ENCODE measurements around the gene VASH2. TPM values are rescaled to one million over a fixed set of nuclear protein-coding genes. Genes with fewer than 3 reads are reported as not detected.
"Not testable (repeated sequence)": the region's sequence is repeated elsewhere in the genome, so short reads cannot be mapped to it uniquely, and the experiment has no call there.

The VASH2 gene
- total RNA-seq, 1 donor from 2014 or later, result 4.2 TPM

DNA sequence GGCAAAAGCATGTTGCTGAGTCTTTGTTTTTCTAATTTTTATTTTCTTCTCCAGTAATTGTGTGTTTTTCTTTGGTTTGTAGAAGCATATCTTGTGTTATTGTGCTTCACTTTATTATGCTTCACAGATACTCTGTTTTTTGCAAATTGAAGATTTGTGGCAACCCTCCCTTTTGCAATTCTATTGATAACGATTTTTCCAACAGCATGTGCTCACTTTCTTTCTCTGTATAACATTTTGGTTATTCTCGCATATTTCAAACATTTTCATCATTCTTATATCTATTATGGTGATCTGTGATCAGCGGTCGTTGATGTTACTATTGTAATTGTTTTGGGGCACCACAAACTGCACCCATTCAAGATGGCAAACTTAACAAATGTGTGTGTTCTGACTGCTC is 69.1 kb downstream of the VASH2 start:
- intact Hi-C loops (cut with DNase I), result no loop called here
- Histone ChIP-seq H3K4me1 (peaks cover 9% of the 10 kb centered on the region), H3K27ac (no peak overlapping the region), H3K9me3 (no peaks in the 10 kb centered on the region), H3K27me3 (no peaks in the 10 kb centered on the region), H3K4me3 (no peak overlapping the region), H3K36me3 (no peaks in the 10 kb centered on the region)
- TF ChIP-seq, protein P1, sequence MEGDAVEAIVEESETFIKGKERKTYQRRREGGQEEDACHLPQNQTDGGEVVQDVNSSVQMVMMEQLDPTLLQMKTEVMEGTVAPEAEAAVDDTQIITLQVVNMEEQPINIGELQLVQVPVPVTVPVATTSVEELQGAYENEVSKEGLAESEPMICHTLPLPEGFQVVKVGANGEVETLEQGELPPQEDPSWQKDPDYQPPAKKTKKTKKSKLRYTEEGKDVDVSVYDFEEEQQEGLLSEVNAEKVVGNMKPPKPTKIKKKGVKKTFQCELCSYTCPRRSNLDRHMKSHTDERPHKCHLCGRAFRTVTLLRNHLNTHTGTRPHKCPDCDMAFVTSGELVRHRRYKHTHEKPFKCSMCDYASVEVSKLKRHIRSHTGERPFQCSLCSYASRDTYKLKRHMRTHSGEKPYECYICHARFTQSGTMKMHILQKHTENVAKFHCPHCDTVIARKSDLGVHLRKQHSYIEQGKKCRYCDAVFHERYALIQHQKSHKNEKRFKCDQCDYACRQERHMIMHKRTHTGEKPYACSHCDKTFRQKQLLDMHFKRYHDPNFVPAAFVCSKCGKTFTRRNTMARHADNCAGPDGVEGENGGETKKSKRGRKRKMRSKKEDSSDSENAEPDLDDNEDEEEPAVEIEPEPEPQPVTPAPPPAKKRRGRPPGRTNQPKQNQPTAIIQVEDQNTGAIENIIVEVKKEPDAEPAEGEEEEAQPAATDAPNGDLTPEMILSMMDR (IDR thresholded peaks at IDR 0.05), result no peak
- TF ChIP-seq POLR2A (IDR thresholded peaks at IDR 0.05) (no peak), POLR2AphosphoS5 (IDR thresholded peaks at IDR 0.05; ENCODE audit: insufficient read depth in 1 of 2, low read depth in 1 of 2) (no peak)
- no peak for DNase-seq (ENCODE audit: extremely low spot score in 2 of 2)

DNA sequence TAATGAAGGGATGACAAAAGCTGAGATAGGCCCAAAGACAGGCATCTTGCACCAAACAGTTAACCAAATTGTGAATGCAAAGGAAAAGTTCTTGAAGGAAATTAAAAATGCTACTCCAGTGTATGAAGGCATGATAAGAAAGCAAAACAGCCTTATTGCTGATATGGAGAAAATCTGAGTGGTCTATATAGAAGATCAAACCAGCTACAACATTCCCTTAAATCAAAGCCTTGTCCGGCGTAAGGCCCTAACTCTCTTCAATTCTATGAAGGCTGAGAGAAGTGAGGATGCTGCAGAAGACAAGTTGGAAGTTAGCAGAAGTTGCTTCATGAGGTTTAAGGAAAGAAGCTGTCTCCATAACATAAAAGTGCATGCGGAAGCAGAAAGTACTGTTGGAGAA is 69.7 kb downstream of the VASH2 start:
- peaks cover 4% of the 10 kb centered on the region for H3K4me1 ChIP-seq
- no peaks in the 10 kb centered on the region for H3K9me3 ChIP-seq
- TF ChIP-seq POLR2A (IDR thresholded peaks at IDR 0.05), result no peak
- no peak for TF ChIP-seq POLR2AphosphoS5 (IDR thresholded peaks at IDR 0.05; ENCODE audit: insufficient read depth in 1 of 2, low read depth in 1 of 2)
- TF ChIP-seq, protein P1 (IDR thresholded peaks at IDR 0.05), result no peak
- no peaks in the 10 kb centered on the region for H3K27me3 ChIP-seq
- no peaks in the 10 kb centered on the region for H3K36me3 ChIP-seq
- no peak overlapping the region for H3K27ac ChIP-seq
- no peak overlapping the region for H3K4me3 ChIP-seq
- DNase-seq (ENCODE audit: extremely low spot score in 2 of 2), result no peak
- intact Hi-C loops (cut with DNase I), result no loop called here

DNA sequence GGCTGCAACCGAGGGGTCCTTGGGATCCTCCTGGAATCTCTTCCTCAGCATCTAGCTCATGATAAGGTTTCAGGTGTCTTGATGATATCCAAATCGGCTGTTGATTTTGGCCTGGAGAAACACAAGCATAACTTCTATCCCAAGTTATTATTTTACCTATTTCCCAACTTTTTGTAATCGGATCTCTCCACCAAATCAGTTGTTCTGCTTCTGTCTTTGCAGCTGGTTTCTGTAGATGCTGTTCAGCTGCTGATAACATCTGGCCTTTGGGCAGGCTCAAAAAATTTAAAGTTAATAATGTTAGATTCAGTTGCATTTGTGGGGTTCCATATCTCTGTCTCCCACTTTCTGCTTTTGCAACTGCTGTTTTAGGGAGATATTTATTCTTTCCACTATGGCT is 76.7 kb downstream of the VASH2 start:
- H3K4me3 ChIP-seq; H3K27me3 ChIP-seq; DNase-seq (ENCODE audit: extremely low spot score in 2 of 2); H3K36me3 ChIP-seq; H3K4me1 ChIP-seq; intact Hi-C loops (cut with DNase I); H3K9me3 ChIP-seq; H3K27ac ChIP-seq: not testable (repeated sequence)

DNA sequence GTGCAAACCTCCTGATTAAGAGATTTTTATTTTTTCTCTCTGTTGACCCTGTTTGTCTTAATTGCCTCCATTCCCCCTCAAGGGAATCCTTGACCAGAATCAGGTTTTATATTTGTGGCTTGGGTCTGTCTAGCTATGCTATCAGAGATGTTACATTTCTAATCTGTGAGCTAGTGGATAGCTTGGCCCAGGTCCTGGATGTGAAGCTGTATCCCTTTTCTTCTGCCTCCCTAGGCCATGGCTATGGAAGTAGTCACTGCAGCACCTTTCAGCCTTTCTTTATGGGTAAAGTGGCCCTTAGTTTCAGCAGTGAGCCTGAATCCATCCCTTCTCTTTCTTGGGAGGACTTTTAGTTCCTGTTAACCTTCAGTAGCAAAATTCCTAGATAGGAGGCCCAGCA is 82.3 kb downstream of the VASH2 start:
- H3K9me3 ChIP-seq, result no peaks in the 10 kb centered on the region
- no peak for DNase-seq (ENCODE audit: extremely low spot score in 2 of 2)
- no peaks in the 10 kb centered on the region for H3K4me1 ChIP-seq
- no peak for TF ChIP-seq POLR2AphosphoS5 (IDR thresholded peaks at IDR 0.05; ENCODE audit: insufficient read depth in 1 of 2, low read depth in 1 of 2)
- TF ChIP-seq, protein P1 (IDR thresholded peaks at IDR 0.05), result no peak
- TF ChIP-seq POLR2A (IDR thresholded peaks at IDR 0.05), result no peak
- no peaks in the 10 kb centered on the region for H3K27me3 ChIP-seq
- no peak overlapping the region for H3K27ac ChIP-seq
- H3K4me3 ChIP-seq, result no peak overlapping the region
- H3K36me3 ChIP-seq, result no peaks in the 10 kb centered on the region
- intact Hi-C loops (cut with DNase I), result no loop called here

DNA sequence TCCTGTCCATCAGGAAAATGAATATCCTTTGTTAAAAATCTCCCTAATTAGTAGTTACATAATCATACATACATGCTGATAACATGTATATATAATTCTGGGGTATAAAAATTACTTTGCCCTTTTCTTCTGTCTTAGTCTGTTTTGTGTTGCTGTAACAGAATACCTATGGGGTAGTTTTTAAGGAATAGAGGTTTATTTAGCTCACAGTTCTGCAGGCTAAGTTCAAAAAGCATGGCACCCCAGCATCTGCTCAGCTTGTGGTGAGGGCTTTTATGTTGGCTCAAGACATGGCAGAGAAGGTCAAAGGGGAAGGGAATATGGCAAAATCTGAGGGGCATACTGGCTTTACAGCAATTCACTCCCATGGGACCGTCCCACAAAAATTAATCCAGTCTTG is 84.4 kb downstream of the VASH2 start:
- DNase-seq (ENCODE audit: extremely low spot score in 2 of 2), result no peak
- H3K4me3 ChIP-seq, result no peak overlapping the region
- no peaks in the 10 kb centered on the region for H3K9me3 ChIP-seq
- no peak overlapping the region for H3K27ac ChIP-seq
- intact Hi-C loops (cut with DNase I), result no loop called here
- TF ChIP-seq POLR2AphosphoS5 (IDR thresholded peaks at IDR 0.05; ENCODE audit: insufficient read depth in 1 of 2, low read depth in 1 of 2), result no peak
- no peak for TF ChIP-seq POLR2A (IDR thresholded peaks at IDR 0.05)
- TF ChIP-seq, protein P1 (IDR thresholded peaks at IDR 0.05), result no peak
- no peaks in the 10 kb centered on the region for H3K36me3 ChIP-seq
- no peaks in the 10 kb centered on the region for H3K27me3 ChIP-seq
- H3K4me1 ChIP-seq, result no peaks in the 10 kb centered on the region

DNA sequence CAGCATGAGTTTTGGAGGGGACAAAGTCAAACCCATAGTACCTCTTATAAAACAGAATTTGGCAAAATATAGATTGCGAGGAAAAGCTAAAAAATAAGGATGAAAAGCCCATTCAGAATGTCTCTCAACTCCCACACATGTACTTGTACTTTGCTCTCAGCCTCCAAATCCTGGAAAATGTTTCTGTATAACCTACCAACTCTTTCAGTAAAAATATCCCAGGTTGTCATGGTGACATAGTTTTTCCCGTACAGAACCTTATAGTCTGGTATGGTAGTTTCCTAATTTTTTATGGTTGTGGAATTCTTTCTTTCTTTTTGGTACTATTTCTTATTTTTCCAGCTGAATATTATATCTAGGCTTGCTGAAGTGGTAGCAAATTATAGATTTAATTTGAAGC is 85.2 kb downstream of the VASH2 start:
- Histone ChIP-seq H3K27ac (no peak overlapping the region), H3K4me1 (no peaks in the 10 kb centered on the region), H3K4me3 (no peak overlapping the region), H3K27me3 (no peaks in the 10 kb centered on the region), H3K36me3 (no peaks in the 10 kb centered on the region), H3K9me3 (no peaks in the 10 kb centered on the region)
- TF ChIP-seq POLR2A (IDR thresholded peaks at IDR 0.05), result no peak
- no peak for TF ChIP-seq POLR2AphosphoS5 (IDR thresholded peaks at IDR 0.05; ENCODE audit: insufficient read depth in 1 of 2, low read depth in 1 of 2)
- TF ChIP-seq, protein P1 (IDR thresholded peaks at IDR 0.05), result no peak
- intact Hi-C loops (cut with DNase I), result no loop called here
- no peak for DNase-seq (ENCODE audit: extremely low spot score in 2 of 2)

All from vagina (tissue), 2 donors.